Measurements from ENCODE around the gene CD80.

DNA sequence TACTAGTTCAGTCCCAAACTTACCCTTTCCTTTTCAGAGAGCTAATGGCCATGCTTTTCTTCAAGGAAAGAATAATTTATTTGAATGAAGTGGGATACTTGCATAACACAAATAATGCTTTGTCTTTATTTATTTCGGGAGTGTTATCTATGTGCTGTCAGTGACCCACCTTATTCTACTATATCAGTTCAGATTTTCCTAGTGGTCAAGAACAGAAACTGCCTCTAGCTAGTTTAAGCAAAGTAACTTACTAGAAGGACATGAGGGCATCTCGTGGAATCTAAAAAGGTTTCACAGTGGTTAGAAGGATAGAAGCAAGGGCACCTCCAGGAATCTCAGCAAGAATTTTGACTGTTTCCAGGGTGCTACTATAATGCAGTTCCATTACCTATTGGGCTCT lies 64.8 kb downstream of the CD80 start:
- no peak for TF ChIP-seq POLR2A (IDR thresholded peaks at IDR 0.05)
- TF ChIP-seq, protein P1, sequence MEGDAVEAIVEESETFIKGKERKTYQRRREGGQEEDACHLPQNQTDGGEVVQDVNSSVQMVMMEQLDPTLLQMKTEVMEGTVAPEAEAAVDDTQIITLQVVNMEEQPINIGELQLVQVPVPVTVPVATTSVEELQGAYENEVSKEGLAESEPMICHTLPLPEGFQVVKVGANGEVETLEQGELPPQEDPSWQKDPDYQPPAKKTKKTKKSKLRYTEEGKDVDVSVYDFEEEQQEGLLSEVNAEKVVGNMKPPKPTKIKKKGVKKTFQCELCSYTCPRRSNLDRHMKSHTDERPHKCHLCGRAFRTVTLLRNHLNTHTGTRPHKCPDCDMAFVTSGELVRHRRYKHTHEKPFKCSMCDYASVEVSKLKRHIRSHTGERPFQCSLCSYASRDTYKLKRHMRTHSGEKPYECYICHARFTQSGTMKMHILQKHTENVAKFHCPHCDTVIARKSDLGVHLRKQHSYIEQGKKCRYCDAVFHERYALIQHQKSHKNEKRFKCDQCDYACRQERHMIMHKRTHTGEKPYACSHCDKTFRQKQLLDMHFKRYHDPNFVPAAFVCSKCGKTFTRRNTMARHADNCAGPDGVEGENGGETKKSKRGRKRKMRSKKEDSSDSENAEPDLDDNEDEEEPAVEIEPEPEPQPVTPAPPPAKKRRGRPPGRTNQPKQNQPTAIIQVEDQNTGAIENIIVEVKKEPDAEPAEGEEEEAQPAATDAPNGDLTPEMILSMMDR (IDR thresholded peaks at IDR 0.05 in 4 of 5, conservative IDR thresholded peaks at IDR 0.05 in 1 of 5): no peak
